Naive thymus-derived CD4-positive, alpha-beta T cell (primary cell): Measurements from ENCODE around the gene LGALS9B. TPM values are rescaled to one million over a fixed set of nuclear protein-coding genes. Genes with fewer than 3 reads are reported as not detected.
A peak's percentile ranks its signal among the peaks of the same experiment; 100 is the strongest.
"Not testable (repeated sequence)": the region's sequence is repeated elsewhere in the genome, so short reads cannot be mapped to it uniquely, and the experiment has no call there.

Source experiments
- ATAC-seq: fragments of 150-1000 bp; cut with Tn5 transposase; 2 replicates; pipeline ENCODE4 v1.10.0; 2021; ENCODE audit warnings: mild to moderate bottlenecking, moderate library complexity
- CTCF ChIA-PET: fragments of 350-600 bp; sonication (Branson Sonifier 250); formaldehyde crosslinking; loops from one replicate; lab custom pipeline; 2021; ENCODE audit warnings: antibody characterized with exemption; lab: Charles Lee
- POLR2A ChIA-PET: fragments of 350-600 bp; sonication (Branson Sonifier 250); formaldehyde crosslinking; loops from one replicate; lab custom pipeline; 2021; ENCODE audit warnings: antibody characterized with exemption, inconsistent platforms; lab: Charles Lee
- DNase-seq, 9 donors: peaks; one replicate each; pipeline versions ENCODE4 v3.0.0 to v3.0.0-alpha.2; 2020 to 2022; ENCODE audit warnings: mixed read lengths in 1 of 9
- H3K27ac ChIP-seq: one replicate; pipeline ENCODE4 v1.7.0; 2013; ENCODE audit warnings: mild to moderate bottlenecking, low read depth, low read length, moderate library complexity
- H3K27me3 ChIP-seq, 2 donors: one replicate each; pipeline ENCODE4 v1.7.0; 2013; ENCODE audit warnings: low read length in 2 of 2, mild to moderate bottlenecking in 2 of 2, moderate library complexity in 2 of 2; ENCODE audit not compliant: control insufficient read depth in 2 of 2, insufficient read depth in 2 of 2
- H3K36me3 ChIP-seq, 3 experiments: 1 replicate in 2 of 3; 2 replicates in 1 of 3; pipeline ENCODE4 v1.7.0; 2013; ENCODE audit warnings: low read length in 3 of 3, mild to moderate bottlenecking in 3 of 3, moderate library complexity in 1 of 3; ENCODE audit not compliant: insufficient read depth in 3 of 3, control insufficient read depth in 2 of 3
- H3K4me1 ChIP-seq, 2 donors: one replicate each; pipeline ENCODE4 v1.7.0; 2013; ENCODE audit warnings: low read length in 2 of 2, mild to moderate bottlenecking in 2 of 2, moderate library complexity in 1 of 2; ENCODE audit not compliant: control insufficient read depth in 2 of 2, insufficient read depth in 2 of 2
- H3K4me3 ChIP-seq: 2 replicates; pipeline ENCODE4 v1.7.0; 2013; ENCODE audit warnings: mild to moderate bottlenecking, low read length
- H3K9me3 ChIP-seq, 3 experiments: 1 replicate in 2 of 3; 2 replicates in 1 of 3; pipeline ENCODE4 v1.7.0; 2013; ENCODE audit warnings: low read length in 3 of 3; ENCODE audit not compliant: control insufficient read depth in 2 of 3
- H3K27ac Mint-ChIP-seq, 9 donors: one replicate each; pipeline ENCODE4 v1.8.0; 2020 to 2022; ENCODE audit warnings: mixed read lengths in 9 of 9, mild to moderate bottlenecking in 8 of 9, moderate library complexity in 5 of 9, inconsistent platforms in 2 of 9
- H3K27me3 Mint-ChIP-seq, 5 donors: one replicate each; pipeline ENCODE4 v1.8.0; 2021 to 2022; ENCODE audit warnings: mixed read lengths in 5 of 5, mild to moderate bottlenecking in 1 of 5
- H3K36me3 Mint-ChIP-seq, 5 donors: one replicate each; pipeline ENCODE4 v1.8.0; 2020 to 2022; ENCODE audit warnings: mixed read lengths in 5 of 5, mild to moderate bottlenecking in 3 of 5, inconsistent platforms in 1 of 5
- H3K4me1 Mint-ChIP-seq, 7 donors: one replicate each; pipeline ENCODE4 v1.8.0; 2020 to 2022; ENCODE audit warnings: mixed read lengths in 7 of 7, mild to moderate bottlenecking in 3 of 7, inconsistent platforms in 1 of 7
- H3K4me3 Mint-ChIP-seq, 10 donors: one replicate each; pipeline ENCODE4 v1.8.0; 2020 to 2022; ENCODE audit warnings: mild to moderate bottlenecking in 10 of 10, mixed read lengths in 10 of 10, moderate library complexity in 6 of 10, inconsistent platforms in 2 of 10
- H3K9me3 Mint-ChIP-seq, 11 donors: one replicate each; pipeline ENCODE4 v1.8.0; 2020 to 2022; ENCODE audit warnings: mixed read lengths in 11 of 11, mild to moderate bottlenecking in 4 of 11, inconsistent platforms in 1 of 11, moderate library complexity in 1 of 11
- intact Hi-C, 2 donors: fragments of 100-400 bp; cut with micrococcal nuclease; formaldehyde crosslinking; loops; one replicate each; pipeline ENCODE4 v1.15.1; 2023
- polyA plus RNA-seq, 2 donors: library from polyadenylated mRNA; unstranded; fragments of 300-500 nt; fragmentation: Illumina TruSeq; gene quantifications; one replicate each; pipeline ENCODE4 v1.2.3, GENCODE V29; 2021
- total RNA-seq, 6 experiments: library from RNA in 5 of 6; stranded (reverse) in 5 of 6; gene quantifications; 1 replicate in 5 of 6; 2 replicates in 1 of 6; pipeline ENCODE4 v1.2.3 and lab custom pipeline; 2021 to 2026

Gene LGALS9B
- total and polyA plus RNA-seq, 7 experiments from 2014 or later = 0.24 to 0.83 TPM; not detected in 5

DNA sequence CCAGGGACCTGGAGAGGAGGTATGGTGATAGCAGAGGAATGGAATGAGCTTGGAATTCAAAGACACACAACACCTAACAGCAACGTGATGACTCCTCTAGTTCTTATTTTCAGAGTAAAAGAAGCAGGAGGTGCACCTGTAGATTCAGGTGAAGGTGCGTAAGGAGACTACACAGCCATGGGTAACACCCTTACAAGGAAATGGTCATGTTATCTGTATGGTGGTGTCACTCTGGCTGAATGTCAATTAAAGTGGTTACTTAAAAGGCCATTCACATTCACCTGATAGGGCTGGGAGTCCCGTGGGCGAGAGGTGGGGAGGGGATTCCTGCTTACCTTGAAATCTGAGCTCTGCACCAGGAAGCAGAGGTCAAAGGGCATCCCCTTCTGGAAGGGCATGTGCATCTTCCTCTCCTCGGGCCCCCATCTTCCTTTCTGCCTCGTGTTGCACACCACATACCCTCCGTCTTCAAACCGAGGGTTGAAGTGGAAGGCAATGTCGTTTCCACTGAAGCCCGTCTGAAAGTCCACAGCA is 9.4 kb downstream of the LGALS9B start:
- H3K27ac Mint-ChIP-seq, H3K4me1 Mint-ChIP-seq, H3K9me3 ChIP-seq, H3K36me3 ChIP-seq, POLR2A ChIA-PET, H3K27ac ChIP-seq, H3K27me3 Mint-ChIP-seq, H3K36me3 Mint-ChIP-seq, intact Hi-C loops, CTCF ChIA-PET, H3K4me3 Mint-ChIP-seq, DNase-seq, H3K4me1 ChIP-seq, H3K9me3 Mint-ChIP-seq, H3K27me3 ChIP-seq, ATAC-seq, H3K4me3 ChIP-seq: not testable (repeated sequence)

DNA sequence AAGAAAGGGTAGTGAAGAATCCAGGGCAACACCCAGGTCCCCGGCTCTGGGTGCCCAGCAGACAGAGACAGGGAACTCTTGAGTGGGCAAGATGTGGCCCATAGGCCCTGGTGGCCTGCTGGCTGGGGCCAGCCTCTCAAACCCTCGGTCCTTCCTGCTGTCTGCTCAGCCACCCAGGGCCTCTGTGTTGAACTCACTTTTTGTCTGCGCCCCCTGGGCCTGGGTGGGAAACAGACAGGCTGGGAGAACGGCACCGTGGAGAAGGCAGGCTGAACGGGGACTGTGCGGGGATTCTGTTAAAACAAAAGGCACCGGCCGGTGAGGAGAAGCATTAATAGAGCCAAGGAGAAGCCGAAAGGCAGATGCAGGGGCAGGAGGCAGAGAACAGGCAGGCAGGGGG is 12.2 kb downstream of the LGALS9B start:
- DNase-seq, H3K4me3 ChIP-seq, H3K27ac Mint-ChIP-seq, H3K36me3 Mint-ChIP-seq, H3K4me1 ChIP-seq, H3K27me3 Mint-ChIP-seq, ATAC-seq, H3K9me3 Mint-ChIP-seq, intact Hi-C loops, H3K27ac ChIP-seq, CTCF ChIA-PET, H3K4me3 Mint-ChIP-seq, H3K9me3 ChIP-seq, H3K4me1 Mint-ChIP-seq, POLR2A ChIA-PET, H3K27me3 ChIP-seq, H3K36me3 ChIP-seq: not testable (repeated sequence)

DNA sequence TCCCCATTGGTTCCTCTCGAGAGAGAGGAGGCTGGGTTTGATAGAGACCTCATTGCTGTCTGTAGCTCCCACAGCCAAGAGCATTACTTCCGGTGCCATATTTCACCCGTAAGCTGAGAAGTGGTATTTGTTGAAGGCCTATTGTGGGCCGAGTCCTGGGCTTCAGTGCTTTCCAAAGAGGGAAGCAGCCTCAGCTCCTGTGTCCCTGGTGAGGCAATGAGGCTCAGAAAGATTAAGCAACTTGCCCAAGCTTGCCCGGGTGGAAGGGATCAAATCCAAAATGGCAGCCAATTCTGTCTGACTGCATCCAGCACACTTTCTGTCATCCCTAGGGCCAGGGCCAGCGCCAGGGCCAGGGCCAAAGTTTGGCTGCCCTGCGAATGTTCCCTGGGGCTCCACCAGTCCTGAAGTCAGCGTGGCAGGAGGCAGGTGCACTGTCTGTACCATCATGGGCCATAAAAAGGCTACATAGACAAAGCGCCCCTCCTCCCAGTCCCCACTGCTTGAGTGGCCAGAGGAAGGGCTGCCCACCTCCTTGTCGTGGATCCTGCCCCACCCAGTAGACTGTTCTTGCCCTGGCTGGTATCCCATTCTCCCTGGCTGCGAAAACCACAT is 13.4 kb downstream of the LGALS9B start:
- H3K27me3 Mint-ChIP-seq, intact Hi-C loops, H3K27me3 ChIP-seq, H3K4me1 ChIP-seq, H3K4me3 Mint-ChIP-seq, H3K36me3 Mint-ChIP-seq, CTCF ChIA-PET, H3K27ac Mint-ChIP-seq, DNase-seq, POLR2A ChIA-PET, H3K27ac ChIP-seq, H3K9me3 ChIP-seq, ATAC-seq, H3K9me3 Mint-ChIP-seq, H3K4me1 Mint-ChIP-seq, H3K4me3 ChIP-seq, H3K36me3 ChIP-seq: not testable (repeated sequence)

DNA sequence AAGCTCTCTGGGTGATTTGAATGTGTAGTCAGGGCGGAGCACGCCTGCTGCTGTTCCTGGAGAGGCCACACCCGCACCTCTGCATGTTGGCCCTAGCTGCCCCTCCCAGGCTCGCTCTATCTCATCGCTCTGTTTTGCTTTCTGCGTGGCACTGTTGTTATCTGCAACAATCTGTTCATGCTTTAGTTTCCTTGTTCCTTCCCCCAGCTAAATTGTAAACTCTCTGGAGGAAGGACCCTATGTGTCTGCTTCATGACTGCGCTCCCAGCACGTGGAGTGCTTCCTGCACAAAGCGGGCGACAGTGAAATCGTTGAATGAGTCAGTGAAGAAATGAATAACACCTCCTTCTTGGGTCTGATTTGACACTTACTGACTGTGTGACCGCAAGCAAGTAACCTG is 16.5 kb downstream of the LGALS9B start:
- Mint-ChIP-seq H3K27ac (peak overlapping the region in 1 of 9 donors; percentile 63), H3K4me3 (peak overlapping the region in 1 of 10 donors; percentile 65)
- H3K4me1 Mint-ChIP-seq, POLR2A ChIA-PET, H3K27me3 Mint-ChIP-seq, H3K9me3 ChIP-seq, H3K9me3 Mint-ChIP-seq, H3K36me3 ChIP-seq, H3K4me1 ChIP-seq, H3K27ac ChIP-seq, intact Hi-C loops, H3K4me3 ChIP-seq, CTCF ChIA-PET, H3K36me3 Mint-ChIP-seq, H3K27me3 ChIP-seq: not testable (repeated sequence)
- peak in 1 of 9 donors; percentile 46 for DNase-seq
- peak; percentile 60 for ATAC-seq

DNA sequence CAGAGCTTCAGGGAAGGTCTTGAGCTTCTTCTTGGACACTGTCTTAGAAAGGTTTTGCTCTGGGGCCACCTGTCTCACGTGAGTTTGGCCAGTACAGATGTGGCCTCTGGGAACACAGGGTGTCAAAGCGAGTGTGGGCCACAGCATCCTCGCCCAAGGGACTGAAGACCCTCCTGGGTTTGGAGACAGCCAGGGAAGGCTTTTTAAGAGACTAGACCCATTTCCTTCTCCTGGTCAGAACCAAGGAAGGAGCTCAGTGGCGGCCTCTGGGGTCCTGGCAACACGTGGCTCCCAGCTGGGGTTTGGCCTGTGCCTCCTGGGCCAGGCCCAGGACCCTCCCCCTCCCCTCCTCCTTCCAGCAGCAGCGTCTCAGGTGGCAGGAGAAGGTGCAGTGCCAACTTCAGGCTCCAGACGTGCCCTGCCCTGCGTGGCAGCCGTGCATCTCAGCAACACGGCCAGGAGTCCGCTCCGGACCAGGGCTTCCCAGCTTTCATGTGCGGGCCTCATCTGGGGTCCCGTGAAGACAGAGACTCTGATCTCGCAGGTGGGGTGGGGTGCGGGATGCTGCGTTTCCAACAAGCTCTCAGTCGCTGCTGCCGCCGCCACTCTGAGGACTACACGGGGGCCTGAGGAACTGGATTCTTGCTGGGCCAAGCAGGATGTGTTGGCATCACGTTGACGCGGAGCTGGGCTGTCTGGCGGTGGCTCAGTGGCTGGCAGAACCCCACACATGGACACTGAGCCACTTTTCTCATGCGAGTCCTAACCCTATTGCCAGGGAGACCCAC is 19.6 kb downstream of the LGALS9B start:
- H3K27ac ChIP-seq, H3K36me3 ChIP-seq, H3K9me3 Mint-ChIP-seq, H3K27me3 ChIP-seq, POLR2A ChIA-PET, CTCF ChIA-PET, H3K36me3 Mint-ChIP-seq, H3K4me1 Mint-ChIP-seq, H3K4me3 Mint-ChIP-seq, H3K4me3 ChIP-seq, DNase-seq, H3K9me3 ChIP-seq, H3K4me1 ChIP-seq, ATAC-seq, H3K27me3 Mint-ChIP-seq, intact Hi-C loops, H3K27ac Mint-ChIP-seq: not testable (repeated sequence)

DNA sequence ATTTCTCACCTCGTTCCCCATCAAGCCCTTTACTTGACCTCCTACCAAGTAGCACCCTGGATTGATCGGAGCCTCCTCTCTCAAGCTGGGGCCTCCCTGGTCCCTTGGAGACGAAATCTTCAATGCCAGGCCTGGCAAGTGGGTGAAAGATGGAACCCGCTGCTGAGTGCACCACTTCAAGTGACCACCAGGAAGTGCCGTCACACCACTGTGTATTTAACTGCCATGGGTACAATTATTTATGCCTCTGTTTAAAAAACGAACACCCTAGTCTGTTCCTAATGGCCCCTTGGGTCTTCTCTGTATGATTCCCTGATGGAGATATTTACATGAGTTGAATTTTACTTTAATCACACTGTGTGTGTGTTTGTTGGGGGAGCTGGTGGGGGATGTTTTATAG is 20.4 kb downstream of the LGALS9B start:
- H3K4me3 Mint-ChIP-seq, H3K36me3 ChIP-seq, H3K4me3 ChIP-seq, POLR2A ChIA-PET, H3K27me3 ChIP-seq, H3K9me3 ChIP-seq, H3K27ac Mint-ChIP-seq, intact Hi-C loops, H3K4me1 ChIP-seq, H3K27ac ChIP-seq, H3K9me3 Mint-ChIP-seq, H3K27me3 Mint-ChIP-seq, H3K4me1 Mint-ChIP-seq, CTCF ChIA-PET, H3K36me3 Mint-ChIP-seq: not testable (repeated sequence)
- peak in 2 of 9 donors; percentile 4 for DNase-seq
- peak; percentile 41 for ATAC-seq
